K562 (cell line): Measurements from ENCODE around the gene PSAT1. TPM values are rescaled to one million over a fixed set of nuclear protein-coding genes. Genes with fewer than 3 reads are reported as not detected.

Source experiments
- ATAC-seq: fragments of 200-7000 bp; cut with Tn5 transposase; 3 replicates; pipeline ENCODE4 v1.9.1; 2020; ENCODE audit warnings: moderate library complexity
- BruUV-seq: library from RNA; stranded (reverse); fragments of 400-500 nt; replicated peaks from 2 replicates; lab custom pipeline; 2021; lab: Mats Ljungman, UMichigan
- CTCF ChIA-PET: fragments of 300-600 bp; formaldehyde crosslinking; extraction: SDS; loops from one replicate; lab custom pipeline; 2021; ENCODE audit warnings: low intra/inter-chr PET ratio; lab: Yijun Ruan, JAX
- POLR2A ChIA-PET: fragments of 300-600, 350-650 bp; sonication (Branson Sonifier 250); formaldehyde crosslinking; extraction: SDS; loops from one replicate; lab custom pipeline; 2021; ENCODE audit warnings: antibody characterized with exemption, inconsistent platforms; lab: Yijun Ruan, JAX
- DNase-seq, 4 experiments: peaks; one replicate each; pipeline versions ENCODE4 v3.0.0 to v3.0.0-alpha.2; 2011 to 2018; ENCODE audit warnings: low spot score in 3 of 4, mixed read lengths in 3 of 4; ENCODE audit errors: extremely low read depth in 1 of 4
- FAIRE-seq: peaks from 2 replicates; lab custom pipeline; 2011; peaks lifted over from hg19 to GRCh38; lab: Jason Lieb, UNC
- H2AFZ ChIP-seq: 2 replicates; pipeline ENCODE4 v1.6.0; 2011; ENCODE audit warnings: low read depth, low read length, control low read depth, inconsistent platforms
- H3K27ac ChIP-seq: fragments of 200-600 bp; 3 replicates; pipeline ENCODE4 v1.8.0; 2011; ENCODE audit warnings: low read depth, mild to moderate bottlenecking, control low read depth, inconsistent platforms, low read length, moderate library complexity, mixed read lengths; ENCODE audit errors: extremely low read depth
- H3K27me3 ChIP-seq, 2 experiments: fragments of 300-600 bp in 1 of 2; 2 replicates in 1 of 2; 3 replicates in 1 of 2; pipeline versions ENCODE4 v1.6.0 to v1.8.0; 2011; ENCODE audit warnings: inconsistent platforms in 2 of 2, low read length in 2 of 2, mild to moderate bottlenecking in 1 of 2, mixed read lengths in 1 of 2, moderate library complexity in 1 of 2; ENCODE audit not compliant: control insufficient read depth in 2 of 2, insufficient read depth in 2 of 2
- H3K36me3 ChIP-seq: fragments of 300-600 bp; 3 replicates; pipeline ENCODE4 v1.8.0; 2011; ENCODE audit warnings: mild to moderate bottlenecking, low read length, inconsistent platforms; ENCODE audit not compliant: control insufficient read depth, insufficient read depth
- H3K4me1 ChIP-seq, 2 experiments: fragments of 200-600 bp in 1 of 2; replicated peaks in 1 of 2; 2 replicates in 1 of 2; 3 replicates in 1 of 2; pipeline versions ENCODE4 v1.5.1 to v1.8.0; 2011; ENCODE audit warnings: inconsistent platforms in 2 of 2, low read length in 2 of 2, mild to moderate bottlenecking in 1 of 2, mixed read lengths in 1 of 2, moderate library complexity in 1 of 2; ENCODE audit not compliant: control insufficient read depth in 2 of 2, insufficient read depth in 2 of 2
- H3K4me2 ChIP-seq: 2 replicates; pipeline ENCODE4 v1.6.1; 2011; ENCODE audit warnings: low read length, control low read depth, inconsistent platforms, mixed read lengths; ENCODE audit not compliant: insufficient read depth
- H3K4me3 ChIP-seq: fragments of 200-600 bp; sonication (generic), shearing (Covaris generic); 2 replicates; pipeline ENCODE4 v1.5.1; 2016; ENCODE audit warnings: control low read depth, inconsistent platforms
- H3K79me2 ChIP-seq: fragments of 200-600 bp; 3 replicates; pipeline ENCODE4 v1.8.0; 2011; ENCODE audit warnings: low read length, inconsistent platforms; ENCODE audit not compliant: control insufficient read depth, insufficient read depth
- H3K9ac ChIP-seq, 2 experiments: 2 replicates each; pipeline versions ENCODE4 v1.6.0 to v1.6.1; 2011; ENCODE audit warnings: low read depth in 2 of 2, low read length in 2 of 2, control low read depth in 1 of 2, inconsistent platforms in 1 of 2, mild to moderate bottlenecking in 1 of 2, mixed read lengths in 1 of 2; ENCODE audit not compliant: insufficient read depth in 1 of 2
- H3K9me1 ChIP-seq: one replicate; pipeline ENCODE4 v1.6.0; 2011; ENCODE audit warnings: inconsistent platforms, mild to moderate bottlenecking, low read length, moderate library complexity; ENCODE audit not compliant: control insufficient read depth, insufficient read depth
- H3K9me3 ChIP-seq: replicated peaks from 2 replicates; pipeline ENCODE4 v1.5.1; 2011; ENCODE audit warnings: low read depth, low read length, inconsistent platforms; ENCODE audit not compliant: control insufficient read depth, insufficient read depth
- H4K20me1 ChIP-seq: replicated peaks from 2 replicates; pipeline ENCODE4 v1.6.1; 2011; ENCODE audit warnings: low read length, inconsistent platforms, mixed read lengths; ENCODE audit not compliant: control insufficient read depth, insufficient read depth
- BCOR ChIP-seq: fragments of 450-650 bp; IDR thresholded peaks from 2 replicates; pipeline ENCODE4 v1.6.1; 2016
- HDAC1 ChIP-seq, 2 experiments: fragments of 450-650 bp; IDR thresholded peaks; 2 replicates each; pipeline ENCODE4 v1.6.1; 2016 to 2017; ENCODE audit warnings: inconsistent platforms in 1 of 2, mild to moderate bottlenecking in 1 of 2, moderate library complexity in 1 of 2
- MAFG ChIP-seq: fragments of 450-650 bp; conservative IDR thresholded peaks from 2 replicates; pipeline ENCODE4 v1.6.1; 2016; ENCODE audit warnings: missing genetic modification characterization, missing compliant biosample characterization
- POLR2A ChIP-seq: fragments of 450-650 bp; conservative IDR thresholded peaks from 2 replicates; pipeline ENCODE4 v1.6.1; 2016
- POLR2AphosphoS2 ChIP-seq: IDR thresholded peaks from 2 replicates; pipeline ENCODE4 v1.6.1; 2012; ENCODE audit warnings: low read length, improper control_type of control experiment
- POLR2B ChIP-seq: fragments of 450-650 bp; IDR thresholded peaks from 2 replicates; pipeline ENCODE4 v1.6.1; 2018; ENCODE audit warnings: low read depth; ENCODE audit not compliant: partially characterized antibody
- SMAD1 ChIP-seq: fragments of 150-350 bp; IDR thresholded peaks from 2 replicates; pipeline ENCODE4 v1.6.1; 2014; ENCODE audit warnings: low read length, low read depth; ENCODE audit not compliant: partially characterized antibody
- SNIP1 ChIP-seq: fragments of 450-650 bp; IDR thresholded peaks from 2 replicates; pipeline ENCODE4 v1.7.1; 2017; ENCODE audit warnings: low read depth, mild to moderate bottlenecking
- STAT5B ChIP-seq: fragments of 250-450 bp; sonication (Bioruptor Pico); IDR thresholded peaks from 2 replicates; pipeline ENCODE4 v1.8.0; 2021; ENCODE audit warnings: mild to moderate bottlenecking, inconsistent platforms
- SUPT5H ChIP-seq: fragments of 450-650 bp; IDR thresholded peaks from 2 replicates; pipeline ENCODE4 v1.6.1; 2016
- WGBS: fragments of 100-300 bp; shearing (Covaris generic); methylation state at CpG from one replicate; pipeline ENCODE4 v1.1.6; 2016; ENCODE audit warnings: low coverage, mixed read lengths; ENCODE audit not compliant: insufficient coverage; ENCODE audit errors: missing lambda C conversion rate; 5-methylcytosine and 5-hydroxymethylcytosine counted together
- in situ Hi-C: fragments of 300-500 bp; cut with MboI; formaldehyde crosslinking; loops from 4 replicates; pipeline ENCODE4 v1.15.0; 2018; ENCODE audit warnings: inconsistent platforms, mixed read lengths
- intact Hi-C: fragments of 100-400 bp; cut with micrococcal nuclease; formaldehyde crosslinking; loops from 2 replicates; pipeline ENCODE4 v1.14.2; 2022
- polyA plus RNA-seq, 8 experiments: library from polyadenylated mRNA; depleted of rRNA in 4 of 8; stranded (reverse) in 5 of 8; unstranded in 3 of 8; fragments of >200 nt; fragmentation: Nextera tagmentation in 2 of 8; fragmentation: Illumina TruSeq in 1 of 8; extraction: Ambion mirVana in 2 of 8; extraction: Trizol in 1 of 8; gene quantifications; 2 replicates each; pipeline versions ENCODE4 v1.2.1 to v1.2.3, GENCODE V29; 2011 to 2014; ENCODE audit warnings: inconsistent platforms in 1 of 8, missing spikeins in 1 of 8
- total RNA-seq, 7 experiments: library from RNA; depleted of rRNA in 6 of 7; stranded (reverse); fragments of >200 nt in 6 of 7; fragmentation: Illumina TruSeq in 2 of 7; extraction: Trizol in 2 of 7; gene quantifications; 2 replicates each; pipeline versions ENCODE4 v1.2.1 to v1.2.3, GENCODE V29; 2011 to 2021; ENCODE audit warnings: low replicate concordance in 1 of 7
- TF ChIP-seq, protein P1 (sequence below), 2 experiments: fragments of 450-650 bp; formaldehyde crosslinking in 1 of 2; IDR thresholded peaks; 2 replicates each; pipeline versions ENCODE4 v1.4.0 to v1.6.1; 2014 to 2020; ENCODE audit warnings: mild to moderate bottlenecking in 2 of 2, borderline replicate concordance in 1 of 2, low read depth in 1 of 2

PSAT1 gene
- total and polyA plus RNA-seq, 9 of the 15 experiments (the other 6 are each of a cell fraction or from before 2014, with no cell fraction given): 29.7 to 151 (median 98.3) TPM

DNA sequence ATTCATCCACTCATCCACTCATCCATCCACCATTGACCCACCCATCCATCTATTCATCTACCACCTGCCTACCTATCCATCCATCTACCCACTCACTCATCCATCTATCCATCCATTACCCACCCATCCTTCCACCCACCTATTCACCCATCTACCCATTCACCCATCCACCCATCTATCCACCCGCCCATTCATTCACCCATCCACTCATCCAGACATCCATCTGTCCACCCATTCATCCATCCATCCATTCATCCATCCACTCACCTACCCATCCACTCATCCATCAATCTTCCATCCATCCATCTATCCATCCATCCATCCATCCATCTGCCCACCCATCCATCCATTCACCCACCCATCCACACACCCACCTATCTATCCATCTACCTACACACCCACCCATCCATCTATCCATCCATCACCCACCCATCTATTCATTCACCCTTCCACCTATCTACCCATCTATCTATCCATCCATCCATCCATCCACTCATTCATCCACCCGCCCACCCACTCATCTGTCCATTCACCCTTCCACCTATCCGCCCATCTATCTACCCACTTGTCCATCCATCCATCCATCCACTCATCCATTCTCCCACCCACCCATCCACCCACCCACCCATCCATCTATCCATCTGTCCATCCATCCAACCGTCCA lies 23.2 kb downstream of the PSAT1 start:
- no CpG with 5 or more reads among the region's 4 CpGs for WGBS
- H3K4me3 ChIP-seq: no peak overlapping the region
- peaks cover 0 to 9% of the 10 kb centered on the region in 2 experiments; a peak in 3 of 5 replicates for H3K4me1 ChIP-seq
- no peak overlapping the region for H3K4me2 ChIP-seq
- BruUV-seq: no TSS peak
- H4K20me1 ChIP-seq: peaks cover 9% of the 10 kb centered on the region; the same call in 1 of the 2 replicates
- no peak overlapping the region for H2AFZ ChIP-seq
- POLR2A ChIA-PET: no interaction called here
- no peak overlapping the region for H3K27ac ChIP-seq
- CTCF ChIA-PET: no interaction called here
- H3K9me3 ChIP-seq: no peaks in the 10 kb centered on the region
- in situ Hi-C loops: no loop called here
- H3K79me2 ChIP-seq: no peaks in the 10 kb centered on the region
- TF ChIP-seq BCOR: no peak
- peak; percentile 72; the same call in 1 of the 2 replicates for TF ChIP-seq SUPT5H
- TF ChIP-seq SNIP1: no peak
- TF ChIP-seq STAT5B (CRISPR knock-in tag): no peak
- no peak for TF ChIP-seq MAFG
- TF ChIP-seq POLR2AphosphoS2: 0 out of 2 replicates have a peak, but pooled peaks have one; percentile 26
- TF ChIP-seq HDAC1 (IDR thresholded peaks at IDR 0.05): no peak
- no peak for TF ChIP-seq SMAD1
- TF ChIP-seq POLR2A: 0 out of 2 replicates have a peak, but pooled peaks have one; percentile 32
- peak; percentile 79 for TF ChIP-seq POLR2B
- TF ChIP-seq, protein P1, sequence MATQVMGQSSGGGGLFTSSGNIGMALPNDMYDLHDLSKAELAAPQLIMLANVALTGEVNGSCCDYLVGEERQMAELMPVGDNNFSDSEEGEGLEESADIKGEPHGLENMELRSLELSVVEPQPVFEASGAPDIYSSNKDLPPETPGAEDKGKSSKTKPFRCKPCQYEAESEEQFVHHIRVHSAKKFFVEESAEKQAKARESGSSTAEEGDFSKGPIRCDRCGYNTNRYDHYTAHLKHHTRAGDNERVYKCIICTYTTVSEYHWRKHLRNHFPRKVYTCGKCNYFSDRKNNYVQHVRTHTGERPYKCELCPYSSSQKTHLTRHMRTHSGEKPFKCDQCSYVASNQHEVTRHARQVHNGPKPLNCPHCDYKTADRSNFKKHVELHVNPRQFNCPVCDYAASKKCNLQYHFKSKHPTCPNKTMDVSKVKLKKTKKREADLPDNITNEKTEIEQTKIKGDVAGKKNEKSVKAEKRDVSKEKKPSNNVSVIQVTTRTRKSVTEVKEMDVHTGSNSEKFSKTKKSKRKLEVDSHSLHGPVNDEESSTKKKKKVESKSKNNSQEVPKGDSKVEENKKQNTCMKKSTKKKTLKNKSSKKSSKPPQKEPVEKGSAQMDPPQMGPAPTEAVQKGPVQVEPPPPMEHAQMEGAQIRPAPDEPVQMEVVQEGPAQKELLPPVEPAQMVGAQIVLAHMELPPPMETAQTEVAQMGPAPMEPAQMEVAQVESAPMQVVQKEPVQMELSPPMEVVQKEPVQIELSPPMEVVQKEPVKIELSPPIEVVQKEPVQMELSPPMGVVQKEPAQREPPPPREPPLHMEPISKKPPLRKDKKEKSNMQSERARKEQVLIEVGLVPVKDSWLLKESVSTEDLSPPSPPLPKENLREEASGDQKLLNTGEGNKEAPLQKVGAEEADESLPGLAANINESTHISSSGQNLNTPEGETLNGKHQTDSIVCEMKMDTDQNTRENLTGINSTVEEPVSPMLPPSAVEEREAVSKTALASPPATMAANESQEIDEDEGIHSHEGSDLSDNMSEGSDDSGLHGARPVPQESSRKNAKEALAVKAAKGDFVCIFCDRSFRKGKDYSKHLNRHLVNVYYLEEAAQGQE (IDR thresholded peaks at IDR 0.05; ENCODE audit: borderline replicate concordance): no peak
- TF ChIP-seq, protein P1 (CRISPR knock-in tag; IDR thresholded peaks at IDR 0.05; ENCODE audit: low read depth): no peak
- FAIRE-seq (no peak), ATAC-seq (no peak), DNase-seq (no peak)
- H3K9ac ChIP-seq: no peak overlapping the region
- no peaks in the 10 kb centered on the region for H3K27me3 ChIP-seq
- intact Hi-C loops: no loop called here
- H3K9me1 ChIP-seq: no peaks in the 10 kb centered on the region
- peaks cover 50% of the 10 kb centered on the region; the same call in 2 of the 3 replicates for H3K36me3 ChIP-seq
